Endothelial cell of umbilical vein (primary cell): Measurements from ENCODE around the gene CASKIN2. TPM values are rescaled to one million over a fixed set of nuclear protein-coding genes. Genes with fewer than 3 reads are reported as not detected.

Experiments used
- BruUV-seq: library from RNA; stranded (reverse); fragments of 400-500 nt; replicated peaks from 2 replicates; lab custom pipeline; 2021; lab: Mats Ljungman, UMichigan
- CTCF ChIA-PET: fragments of 300-600, 350-600 bp; sonication (Branson Sonifier 250); formaldehyde crosslinking; loops from one replicate; lab custom pipeline; 2021; ENCODE audit warnings: antibody characterized with exemption, inconsistent platforms; lab: Charles Lee
- POLR2A ChIA-PET: fragments of 300-600, 350-600 bp; sonication (Branson Sonifier 250); formaldehyde crosslinking; loops from one replicate; lab custom pipeline; 2021; ENCODE audit warnings: antibody characterized with exemption, inconsistent platforms; lab: Charles Lee
- DNase-seq: peaks from one replicate; pipeline ENCODE4 v3.0.0-alpha.2; 2011; ENCODE audit warnings: low read depth, low spot score
- FAIRE-seq: peaks from 2 replicates; lab custom pipeline; 2011; peaks lifted over from hg19 to GRCh38; lab: Jason Lieb, UNC
- H2AFZ ChIP-seq: 2 replicates; pipeline ENCODE4 v1.6.0; 2012; ENCODE audit warnings: low read depth, low read length, control low read depth, inconsistent platforms
- H3K27ac ChIP-seq: 2 replicates; pipeline ENCODE4 v1.5.1; 2011; ENCODE audit warnings: low read depth, mild to moderate bottlenecking, control low read depth, low read length, moderate library complexity; ENCODE audit not compliant: insufficient read depth
- H3K27me3 ChIP-seq, 2 experiments: 2 replicates each; pipeline versions ENCODE4 v1.6.0 to v1.6.1; 2011; ENCODE audit warnings: low read length in 2 of 2, mixed read lengths in 1 of 2; ENCODE audit not compliant: control insufficient read depth in 2 of 2, insufficient read depth in 2 of 2
- H3K36me3 ChIP-seq, 2 experiments: 2 replicates in 1 of 2; 3 replicates in 1 of 2; pipeline ENCODE4 v1.5.1; 2011; ENCODE audit warnings: low read length in 2 of 2, mild to moderate bottlenecking in 1 of 2, moderate library complexity in 1 of 2; ENCODE audit not compliant: control insufficient read depth in 2 of 2, insufficient read depth in 2 of 2; ENCODE audit errors: extremely low read depth in 1 of 2
- H3K4me1 ChIP-seq: 3 replicates; pipeline ENCODE4 v1.5.1; 2011; ENCODE audit warnings: mild to moderate bottlenecking, low read length; ENCODE audit not compliant: control insufficient read depth, insufficient read depth; ENCODE audit errors: extremely low read depth
- H3K4me2 ChIP-seq: 2 replicates; pipeline ENCODE4 v1.6.1; 2011; ENCODE audit warnings: low read length, control low read depth, mixed read lengths; ENCODE audit not compliant: insufficient read depth
- H3K4me3 ChIP-seq, 3 experiments: fragments of 200-600 bp in 1 of 3; sonication (generic), shearing (Covaris generic) in 1 of 3; replicated peaks in 1 of 3; 2 replicates each; pipeline ENCODE4 v1.5.1; 2011 to 2016; ENCODE audit warnings: control low read depth in 3 of 3, low read length in 3 of 3, mild to moderate bottlenecking in 2 of 3, inconsistent platforms in 1 of 3, low read depth in 1 of 3, moderate library complexity in 1 of 3; ENCODE audit not compliant: insufficient read depth in 1 of 3
- H3K79me2 ChIP-seq: 2 replicates; pipeline ENCODE4 v1.6.0; 2012; ENCODE audit warnings: low read length, inconsistent platforms; ENCODE audit not compliant: control insufficient read depth, insufficient read depth
- H3K9ac ChIP-seq: replicated peaks from 2 replicates; pipeline ENCODE3; 2011; ENCODE audit warnings: low read length, control low read depth; ENCODE audit not compliant: insufficient read depth; ENCODE audit errors: extremely low read depth
- H3K9me1 ChIP-seq: replicated peaks from 3 replicates; pipeline ENCODE4 v1.6.0; 2011; ENCODE audit warnings: mild to moderate bottlenecking, low read length; ENCODE audit not compliant: control insufficient read depth, insufficient read depth; ENCODE audit errors: extremely low read depth
- H3K9me3 ChIP-seq: replicated peaks from 2 replicates; pipeline ENCODE4 v1.5.1; 2012; ENCODE audit warnings: low read length, inconsistent platforms; ENCODE audit not compliant: control insufficient read depth, insufficient read depth
- H4K20me1 ChIP-seq: replicated peaks from 2 replicates; pipeline ENCODE3; 2011; ENCODE audit warnings: mild to moderate bottlenecking, low read length; ENCODE audit not compliant: control insufficient read depth, insufficient read depth; ENCODE audit errors: extremely low read depth
- CTCF ChIP-seq, 2 donors: IDR thresholded peaks; 1 replicate in 1 of 2; 2 replicates in 1 of 2; pipeline ENCODE4 v1.5.1; 2011; ENCODE audit warnings: low read length in 2 of 2, mild to moderate bottlenecking in 2 of 2, moderate library complexity in 2 of 2, control low read depth in 1 of 2, inconsistent platforms in 1 of 2, low read depth in 1 of 2; ENCODE audit not compliant: insufficient read depth in 1 of 2; ENCODE audit errors: extremely low read depth in 1 of 2
- EZH2 ChIP-seq: IDR thresholded peaks from 2 replicates; pipeline ENCODE4 v1.6.1; 2012; ENCODE audit warnings: borderline replicate concordance, low read depth, mild to moderate bottlenecking, moderate library complexity, low read length, inconsistent platforms; ENCODE audit not compliant: severe bottlenecking
- FOS ChIP-seq: IDR thresholded peaks from 2 replicates; pipeline ENCODE4 v1.6.1; 2011; ENCODE audit warnings: mild to moderate bottlenecking, low read length, moderate library complexity, borderline replicate concordance; ENCODE audit not compliant: insufficient read depth
- JUN ChIP-seq: IDR thresholded peaks from 2 replicates; pipeline ENCODE4 v1.6.1; 2011; ENCODE audit warnings: borderline replicate concordance, low read depth; ENCODE audit not compliant: insufficient read length, insufficient read depth
- MAX ChIP-seq: IDR thresholded peaks from 2 replicates; pipeline ENCODE4 v1.6.1; 2011; ENCODE audit not compliant: insufficient read depth, insufficient read length
- POLR2A ChIP-seq: IDR thresholded peaks from 2 replicates; pipeline ENCODE4 v1.6.1; 2012; ENCODE audit warnings: low read depth, mild to moderate bottlenecking, control low read depth, low read length
- POLR2AphosphoS5 ChIP-seq: IDR thresholded peaks from 2 replicates; pipeline ENCODE4 v1.6.1; 2012; ENCODE audit warnings: low read depth, mild to moderate bottlenecking, control low read depth, low read length, moderate library complexity; ENCODE audit not compliant: insufficient read depth
- dilution Hi-C: fragments of 300-500 bp; cut with MboI; formaldehyde crosslinking; loops from one replicate; pipeline ENCODE4 v1.15.0; 2019; ENCODE audit warnings: low sequenced_read_pairs; ENCODE audit not compliant: extremely low pct_ligation_motif_present
- intact Hi-C: fragments of 100-400 bp; cut with micrococcal nuclease; formaldehyde crosslinking; loops from one replicate; pipeline ENCODE4 v1.10.0; 2022
- polyA plus RNA-seq, 4 experiments: library from polyadenylated mRNA; depleted of rRNA in 3 of 4; stranded (reverse) in 3 of 4; unstranded in 1 of 4; fragments of >200 nt; gene quantifications; 2 replicates each; pipeline versions ENCODE4 v1.2.1 to v1.2.3, GENCODE V29; 2011 to 2012; ENCODE audit warnings: missing spikeins in 1 of 4
- total RNA-seq: library from RNA; stranded (reverse); gene quantifications from 2 replicates; pipeline ENCODE4 v1.2.3, GENCODE V29; 2021

Gene CASKIN2
- total and polyA plus RNA-seq, 2 donors (not counting 3 experiments of a cell fraction or from before 2014, with no cell fraction given), result 13.0 to 37.6 TPM

GRCh38 chr17:75558666-75559530, 43.6 kb upstream of the CASKIN2 start:
- DNase-seq (no peak), FAIRE-seq (no peak)
- Histone ChIP-seq H3K4me3 (no peak overlapping the region), H3K27ac (no peak overlapping the region), H3K9me3 (no peaks in the 10 kb centered on the region), H3K4me1 (no peaks in the 10 kb centered on the region), H3K4me2 (no peak overlapping the region), H3K9me1 (no peaks in the 10 kb centered on the region), H2AFZ (no peak overlapping the region), H3K79me2 (no peaks in the 10 kb centered on the region), H4K20me1 (no peaks in the 10 kb centered on the region), H3K9ac (no peak overlapping the region), H3K27me3 (no peaks in the 10 kb centered on the region), H3K36me3 (no peaks in the 10 kb centered on the region)
- intact Hi-C loops, result no loop called here
- BruUV-seq, result no TSS peak
- TF ChIP-seq EZH2 (no peak), CTCF (IDR thresholded peaks at IDR 0.05; ENCODE audit: extremely low read depth in 1 of 2, insufficient read depth in 1 of 2, low read depth in 1 of 2, low read length in 2 of 2) (no peak), POLR2AphosphoS5 (no peak), MAX (no peak), JUN (no peak), POLR2A (no peak), FOS (no peak)
- CTCF ChIA-PET, result interaction anchor here (1.3 kb wide), 1 partner anchor 29 kb away, joined by 3 read pairs; no protein-coding TSS in a partner anchor
- POLR2A ChIA-PET, result no interaction called here
- dilution Hi-C loops, result no loop called here
